A549 (cell line): ENCODE measurements around the gene GRIK1.

ENCODE experiments used
- BHLHE40 ChIP-seq: IDR thresholded peaks from 2 replicates; pipeline ENCODE4 v1.6.1; 2012; ENCODE audit warnings: low read depth, low read length, inconsistent platforms
- CBX2 ChIP-seq: fragments of 200-600 bp; sonication (generic); IDR thresholded peaks from 2 replicates; pipeline ENCODE4 v1.6.1; 2016; ENCODE audit warnings: low read depth, mild to moderate bottlenecking, borderline replicate concordance
- CBX8 ChIP-seq: fragments of 200-600 bp; sonication (generic); IDR thresholded peaks from 2 replicates; pipeline ENCODE4 v1.6.1; 2016
- CHD4 ChIP-seq: fragments of 200-600 bp; sonication (generic); IDR thresholded peaks from 2 replicates; pipeline ENCODE4 v1.6.1; 2016; ENCODE audit warnings: antibody characterized with exemption, mild to moderate bottlenecking, borderline replicate concordance
- FOSL2 ChIP-seq, 2 experiments: fragments of 450-650 bp in 1 of 2; fragments of >200 bp in 1 of 2; sonication (Bioruptor Twin) in 1 of 2; formaldehyde crosslinking; IDR thresholded peaks; 2 replicates each; pipeline versions ENCODE4 v1.5.0 to v1.6.1; 2016 to 2020; ENCODE audit warnings: mild to moderate bottlenecking in 1 of 2, moderate library complexity in 1 of 2
- JUN ChIP-seq, 2 experiments: fragments of >200 bp; sonication (Bioruptor Twin); formaldehyde crosslinking; IDR thresholded peaks; 2 replicates in 1 of 2; 3 replicates in 1 of 2; pipeline ENCODE4 v1.6.1; 2016 to 2017
- MYC ChIP-seq: IDR thresholded peaks from 2 replicates; pipeline ENCODE4 v1.6.1; 2012; ENCODE audit warnings: mild to moderate bottlenecking, inconsistent platforms, low read length, improper control_type of control experiment, borderline replicate concordance
- NFE2L2 ChIP-seq: fragments of 150-350 bp; conservative IDR thresholded peaks from 2 replicates; pipeline ENCODE4 v1.6.1; 2014; ENCODE audit warnings: low read length
- POLR2AphosphoS2 ChIP-seq: conservative IDR thresholded peaks from 2 replicates; pipeline ENCODE4 v1.6.1; 2012; ENCODE audit warnings: low read length, improper control_type of control experiment, inconsistent platforms
- RCOR1 ChIP-seq: fragments of 150-350 bp; IDR thresholded peaks from 2 replicates; pipeline ENCODE4 v1.6.1; 2014; ENCODE audit warnings: antibody characterized with exemption, low read length, low read depth
- REST ChIP-seq: fragments of 200-600 bp; sonication (generic); IDR thresholded peaks from 2 replicates; pipeline ENCODE4 v1.6.1; 2016; ENCODE audit warnings: antibody characterized with exemption, mild to moderate bottlenecking, moderate library complexity
- TF ChIP-seq, protein P1 (sequence below): fragments of >200 bp; sonication (Bioruptor Twin); formaldehyde crosslinking; IDR thresholded peaks from 3 replicates; pipeline ENCODE4 v1.5.1; 2016

GRCh38 chr21:29670228-29670627, 269.6 kb downstream of the GRIK1 start:
- TF ChIP-seq CHD4 = no peak
- TF ChIP-seq POLR2AphosphoS2 = no peak
- no peak for TF ChIP-seq CBX2
- TF ChIP-seq FOSL2 (IDR thresholded peaks at IDR 0.05) = no peak
- no peak for TF ChIP-seq FOSL2 (CRISPR knock-in tag; IDR thresholded peaks at IDR 0.05)
- no peak for TF ChIP-seq NFE2L2
- TF ChIP-seq CBX8 = no peak
- TF ChIP-seq REST = no peak
- TF ChIP-seq JUN (IDR thresholded peaks at IDR 0.05) = no peak
- TF ChIP-seq, protein P1, sequence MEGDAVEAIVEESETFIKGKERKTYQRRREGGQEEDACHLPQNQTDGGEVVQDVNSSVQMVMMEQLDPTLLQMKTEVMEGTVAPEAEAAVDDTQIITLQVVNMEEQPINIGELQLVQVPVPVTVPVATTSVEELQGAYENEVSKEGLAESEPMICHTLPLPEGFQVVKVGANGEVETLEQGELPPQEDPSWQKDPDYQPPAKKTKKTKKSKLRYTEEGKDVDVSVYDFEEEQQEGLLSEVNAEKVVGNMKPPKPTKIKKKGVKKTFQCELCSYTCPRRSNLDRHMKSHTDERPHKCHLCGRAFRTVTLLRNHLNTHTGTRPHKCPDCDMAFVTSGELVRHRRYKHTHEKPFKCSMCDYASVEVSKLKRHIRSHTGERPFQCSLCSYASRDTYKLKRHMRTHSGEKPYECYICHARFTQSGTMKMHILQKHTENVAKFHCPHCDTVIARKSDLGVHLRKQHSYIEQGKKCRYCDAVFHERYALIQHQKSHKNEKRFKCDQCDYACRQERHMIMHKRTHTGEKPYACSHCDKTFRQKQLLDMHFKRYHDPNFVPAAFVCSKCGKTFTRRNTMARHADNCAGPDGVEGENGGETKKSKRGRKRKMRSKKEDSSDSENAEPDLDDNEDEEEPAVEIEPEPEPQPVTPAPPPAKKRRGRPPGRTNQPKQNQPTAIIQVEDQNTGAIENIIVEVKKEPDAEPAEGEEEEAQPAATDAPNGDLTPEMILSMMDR = no peak
- no peak for TF ChIP-seq RCOR1
- TF ChIP-seq BHLHE40 = no peak
- TF ChIP-seq MYC = no peak
